DMS79 (cell line): ENCODE results near the gene KANSL1.
A peak's percentile ranks its signal among the peaks of the same experiment; 100 is the strongest.
"Not testable (repeated sequence)": the region's sequence is repeated elsewhere in the genome, so short reads cannot be mapped to it uniquely, and the experiment has no call there.

Source experiments
- DNase-seq: peaks from one replicate; lab custom pipeline; 2025; lab: John Stamatoyannopoulos, UW

The KANSL1 gene

DNA sequence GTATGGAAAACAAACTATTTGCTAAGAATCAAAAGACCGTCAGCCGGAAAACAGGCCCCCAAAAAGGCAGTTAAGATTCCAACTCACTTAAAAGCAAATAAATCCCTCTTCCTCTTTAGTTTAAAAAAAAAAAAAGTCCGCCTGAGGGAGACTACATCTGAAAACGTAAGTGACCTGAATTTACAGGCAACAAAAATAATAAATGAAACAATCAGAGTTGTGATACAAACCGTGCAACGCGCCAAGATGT, 1.1 kb downstream of the KANSL1 start:
- no peak for DNase-seq

DNA sequence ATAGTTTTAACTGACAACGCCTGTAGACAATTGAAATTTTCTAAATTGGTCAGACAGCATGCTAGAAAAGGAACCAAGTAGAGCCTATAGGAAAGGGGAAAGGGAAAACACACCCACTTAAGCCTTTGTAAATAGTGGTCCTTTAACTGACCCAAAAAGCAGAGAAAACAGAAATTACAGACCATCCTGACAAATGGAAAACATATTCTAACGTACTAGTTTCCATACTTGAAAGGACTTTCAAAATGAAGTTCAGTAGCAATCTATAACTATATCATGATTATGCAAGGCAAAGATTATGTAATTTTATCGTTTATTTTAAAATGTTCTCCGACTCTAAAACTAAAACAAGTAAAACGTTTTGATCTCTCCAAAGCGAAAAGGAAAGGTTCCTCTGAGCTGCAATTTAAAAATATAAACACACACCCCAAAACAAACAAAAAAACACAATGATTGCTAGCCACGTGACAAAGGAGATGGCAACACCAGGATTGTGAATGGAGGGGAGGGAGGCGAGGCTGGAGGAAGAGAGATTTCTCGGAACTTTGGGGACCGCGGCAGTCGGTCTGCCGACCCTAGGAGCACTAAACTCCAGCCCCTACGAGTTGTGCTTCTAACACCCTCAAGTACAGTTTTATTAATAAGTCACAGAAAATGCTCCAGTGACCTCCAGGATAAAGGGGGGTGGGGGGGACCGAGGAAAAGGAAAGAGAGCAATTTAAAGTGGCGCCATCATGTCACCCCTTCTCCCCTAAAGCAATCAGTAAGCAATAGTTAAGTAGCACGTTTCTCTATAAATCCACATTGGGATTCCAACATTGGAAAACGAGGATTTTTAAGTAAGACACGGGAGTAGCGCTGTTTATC, 1.7 kb downstream of the KANSL1 start:
- DNase-seq: peak; percentile 23

DNA sequence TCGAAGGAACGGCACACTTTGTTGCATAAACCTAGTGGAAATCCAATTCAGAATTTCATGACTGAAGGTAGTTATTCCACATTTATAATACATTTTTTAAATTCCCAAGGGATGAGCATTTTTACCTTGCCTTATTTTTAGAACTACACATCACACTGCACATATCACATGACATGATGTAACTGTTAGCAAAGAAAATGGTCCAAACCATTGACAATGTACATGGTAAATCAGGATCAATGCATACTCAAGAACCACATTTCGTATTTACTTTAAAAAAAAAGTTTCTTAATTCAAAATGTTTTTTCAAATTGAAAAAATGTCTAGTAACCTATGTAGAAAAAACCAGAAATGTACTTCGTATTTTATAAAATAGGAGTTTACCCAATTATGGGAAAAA, 2.5 kb downstream of the KANSL1 start:
- DNase-seq: no peak

DNA sequence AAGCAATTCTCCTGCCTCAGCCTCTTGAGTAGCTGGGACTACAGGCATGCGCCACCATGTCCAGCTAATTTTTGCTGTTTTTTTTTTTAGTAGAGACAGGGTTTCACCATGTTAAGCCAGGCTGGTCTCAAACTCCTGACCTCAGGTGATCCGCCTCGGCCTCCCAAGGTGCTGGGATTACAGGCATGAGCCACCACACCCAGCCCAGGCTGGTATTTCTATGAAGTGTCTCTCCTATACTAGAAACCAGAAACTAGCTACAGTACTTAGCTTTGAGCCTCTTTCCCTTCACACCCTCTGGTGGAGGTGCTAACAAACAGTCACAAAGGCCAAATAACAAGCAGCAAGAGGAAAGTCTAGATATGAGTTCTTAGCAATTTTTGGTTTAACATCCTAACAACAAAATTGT, 6.4 kb downstream of the KANSL1 start:
- DNase-seq: not testable (repeated sequence)

DNA sequence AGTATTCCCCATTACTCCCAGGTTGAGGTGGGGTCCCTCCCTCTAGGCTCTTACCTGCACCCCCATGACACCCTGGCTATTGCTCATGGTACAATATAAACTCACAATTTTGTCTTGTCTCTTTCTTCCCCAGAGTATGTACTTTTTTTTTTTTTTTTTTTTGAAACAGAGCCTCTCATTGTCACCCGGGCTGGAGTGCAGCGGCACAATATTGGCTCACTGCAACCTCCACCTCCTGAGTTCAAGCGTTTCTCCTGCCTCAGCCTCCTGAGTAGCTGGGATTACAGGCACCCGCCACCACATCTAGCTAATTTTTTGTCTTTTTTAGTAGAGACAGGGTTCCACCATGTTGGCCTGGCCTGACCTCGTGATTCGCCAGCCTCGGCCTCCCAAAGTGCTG, 8.5 kb downstream of the KANSL1 start:
- no peak for DNase-seq

DNA sequence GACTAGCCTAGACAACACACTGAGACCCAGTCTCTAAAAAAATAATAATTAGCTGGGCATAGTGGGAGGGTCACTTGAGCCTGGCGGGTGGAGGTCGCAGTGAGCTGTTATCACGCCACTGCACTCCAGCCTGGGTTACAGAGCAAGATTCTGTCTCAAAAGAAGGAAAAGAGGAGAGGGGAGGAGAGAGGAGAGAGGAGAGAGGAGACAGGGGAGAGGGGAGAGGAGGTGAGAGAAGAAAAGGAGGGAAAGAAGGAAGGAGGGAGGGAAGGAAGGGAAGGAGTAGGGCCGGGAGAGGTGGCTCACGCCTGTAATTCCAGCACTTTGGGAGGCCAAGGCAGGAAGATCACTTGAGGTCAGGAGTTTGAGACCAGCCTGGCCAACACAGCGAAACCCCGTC, 9.8 kb downstream of the KANSL1 start:
- not testable (repeated sequence) for DNase-seq

DNA sequence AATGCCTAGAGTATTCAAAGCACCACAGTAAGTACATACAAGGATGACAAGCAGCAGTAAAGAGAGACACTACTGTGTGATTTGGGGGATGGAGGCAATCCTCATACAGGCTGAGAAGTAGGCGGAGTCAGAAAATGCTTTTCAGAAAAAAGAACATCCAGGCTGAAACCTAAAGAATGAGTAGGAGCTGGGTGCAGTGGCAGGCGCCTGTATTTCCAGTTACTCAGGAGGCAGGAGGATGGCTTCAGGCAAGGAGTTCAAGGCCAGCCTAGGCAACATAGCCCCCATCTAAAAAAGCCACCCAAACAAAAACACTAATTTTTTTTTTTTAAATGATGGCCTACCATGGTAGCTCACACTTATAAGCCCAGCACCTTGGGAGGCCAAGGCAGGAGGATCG, 10.3 kb downstream of the KANSL1 start:
- DNase-seq: no peak

DNA sequence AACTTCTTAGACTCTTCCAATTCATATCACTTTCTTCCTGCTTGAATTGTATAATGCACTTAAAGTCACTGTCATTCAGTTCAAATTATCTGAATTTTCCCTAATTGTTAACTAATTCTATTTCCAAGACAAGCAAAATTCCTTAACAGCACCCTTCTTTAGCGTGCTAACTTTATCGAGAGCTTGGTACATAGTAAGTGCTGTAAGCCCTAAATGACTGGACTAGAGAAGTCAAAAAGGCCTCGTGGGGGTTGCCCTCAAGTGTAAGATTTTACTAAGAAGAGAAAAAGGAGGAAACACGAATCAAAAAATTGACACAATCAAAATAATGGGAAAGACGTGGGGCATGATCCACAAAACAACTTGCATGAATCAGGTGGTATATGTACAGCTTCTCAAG, 11.3 kb downstream of the KANSL1 start:
- no peak for DNase-seq

DNA sequence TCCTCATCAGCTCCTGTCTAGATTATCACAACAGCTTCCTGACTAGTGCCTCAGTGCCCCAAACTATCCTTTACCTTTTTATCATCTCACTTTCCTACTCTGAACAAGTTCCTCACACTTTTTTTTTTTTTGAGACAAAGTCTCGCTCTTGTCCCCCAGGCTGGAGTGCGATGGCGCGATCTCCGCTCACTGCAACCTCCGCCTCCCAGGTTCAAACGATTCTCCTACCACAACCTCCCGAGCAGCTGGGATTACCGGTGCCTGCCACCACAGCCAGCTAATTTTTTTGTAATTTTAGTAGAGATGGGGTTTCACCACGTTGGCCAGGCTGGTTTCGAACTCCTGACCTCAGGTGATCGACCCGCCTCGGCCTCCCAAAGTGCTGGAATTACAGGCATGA, 11.9 kb downstream of the KANSL1 start:
- not testable (repeated sequence) for DNase-seq

DNA sequence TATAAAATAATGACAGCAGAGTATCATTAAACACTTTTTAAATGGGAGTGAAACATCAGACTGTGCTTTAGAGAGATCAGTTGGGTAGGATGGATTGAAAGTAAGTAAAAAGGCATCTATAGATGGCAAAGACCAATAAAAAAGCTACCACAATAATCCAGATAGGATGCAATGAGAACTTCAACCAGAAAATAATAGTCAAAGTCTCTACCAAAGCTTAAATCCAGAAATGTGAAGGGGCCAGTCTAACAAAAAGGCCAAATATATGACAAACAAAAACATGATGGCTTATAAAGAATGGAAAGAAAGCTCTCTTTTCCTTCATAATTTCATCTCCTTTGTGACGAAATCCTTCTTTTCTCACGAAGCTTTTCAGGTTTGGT, 12.3 kb downstream of the KANSL1 start:
- no peak for DNase-seq

DNA sequence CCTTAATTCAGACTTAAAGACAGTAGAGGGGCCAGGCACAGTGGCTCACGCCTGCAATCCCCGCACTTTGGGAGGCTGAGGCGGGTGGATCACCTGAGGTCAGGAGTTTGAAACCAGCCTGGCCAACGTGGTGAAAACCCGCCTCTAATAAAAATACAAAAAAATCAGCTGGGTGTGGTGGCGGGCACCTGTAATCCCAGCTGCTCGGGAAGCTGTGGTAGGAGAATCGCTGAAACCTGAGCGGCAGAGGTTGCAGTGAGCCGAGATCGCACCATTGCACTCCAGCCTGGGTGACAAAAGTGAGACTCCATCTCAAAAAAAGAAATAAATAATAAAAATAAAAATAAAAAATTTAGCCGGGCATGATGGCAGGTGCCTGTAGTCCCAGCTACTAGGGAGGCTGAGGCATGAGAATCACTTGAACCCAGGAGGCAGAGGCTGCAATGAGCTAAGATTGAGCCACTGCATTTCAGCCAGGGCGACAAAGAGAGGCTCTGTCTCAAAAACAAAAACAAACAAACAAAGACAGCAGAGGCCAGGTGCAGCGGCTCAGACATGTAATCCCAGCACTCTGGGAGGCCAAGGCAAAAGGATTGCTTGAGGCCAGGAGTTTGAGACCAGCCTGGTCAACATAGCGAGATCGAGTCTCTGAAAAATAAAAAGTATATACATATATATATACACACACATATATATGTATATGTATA, 12.9 kb downstream of the KANSL1 start:
- DNase-seq: not testable (repeated sequence)

DNA sequence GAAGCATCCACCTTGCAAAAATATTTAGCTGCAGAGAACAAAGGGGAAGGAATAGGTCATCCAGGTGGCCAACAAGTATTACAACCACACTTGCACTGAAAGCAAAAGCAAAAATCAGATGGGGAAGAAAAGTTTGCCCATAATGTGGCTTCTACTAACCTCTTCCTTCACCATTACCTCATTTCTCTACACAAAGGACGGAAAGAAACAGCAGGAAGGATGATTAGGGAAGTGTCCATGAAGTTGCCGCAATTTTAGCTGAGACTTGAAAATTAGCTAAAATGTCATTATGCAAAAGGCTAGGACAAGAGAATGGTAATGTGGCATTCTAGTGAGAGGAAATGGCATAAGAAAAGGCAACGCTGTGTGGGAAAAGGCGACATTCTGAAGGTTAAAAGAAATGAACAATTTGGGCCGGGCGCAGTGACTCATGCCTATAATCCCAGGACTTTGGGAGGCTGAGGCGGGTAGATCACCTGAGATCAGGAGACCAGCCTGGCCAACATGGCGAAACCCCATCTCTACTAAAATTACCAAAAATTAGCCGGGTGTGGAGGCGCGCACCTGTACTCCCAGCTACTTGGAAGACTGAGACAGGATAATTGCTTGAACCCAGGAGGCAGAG, 13.7 kb downstream of the KANSL1 start:
- DNase-seq: no peak

DNA sequence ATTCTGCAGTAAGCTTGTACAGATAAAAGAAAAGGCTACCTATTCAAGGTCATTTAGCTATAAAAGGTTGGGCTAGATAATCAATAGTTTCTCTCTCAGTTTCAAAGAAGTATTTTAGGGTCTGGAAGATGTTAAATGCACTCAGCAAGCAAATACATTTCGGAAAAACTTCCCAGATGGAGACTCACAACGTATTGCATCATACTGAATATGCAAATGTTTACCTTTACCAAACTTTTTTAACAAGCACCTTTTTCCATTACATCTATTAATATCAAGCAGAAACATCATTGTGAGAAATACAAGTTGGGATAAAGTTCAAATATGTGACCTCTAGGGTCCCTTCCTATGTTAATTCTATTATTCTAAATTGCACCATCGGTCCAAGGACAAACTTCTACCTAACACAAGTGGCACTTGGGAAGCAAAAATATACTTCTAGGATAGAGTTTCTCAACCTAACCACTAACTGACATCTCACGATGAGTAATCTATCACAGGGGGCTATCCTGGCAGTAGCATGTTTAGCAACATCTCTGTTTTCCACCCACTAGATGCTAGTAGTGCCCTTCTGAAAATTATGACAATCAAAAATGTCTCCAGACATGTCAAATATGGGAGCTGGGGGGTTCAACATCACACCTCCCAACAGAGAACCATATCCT, 14.5 kb downstream of the KANSL1 start:
- DNase-seq: no peak

DNA sequence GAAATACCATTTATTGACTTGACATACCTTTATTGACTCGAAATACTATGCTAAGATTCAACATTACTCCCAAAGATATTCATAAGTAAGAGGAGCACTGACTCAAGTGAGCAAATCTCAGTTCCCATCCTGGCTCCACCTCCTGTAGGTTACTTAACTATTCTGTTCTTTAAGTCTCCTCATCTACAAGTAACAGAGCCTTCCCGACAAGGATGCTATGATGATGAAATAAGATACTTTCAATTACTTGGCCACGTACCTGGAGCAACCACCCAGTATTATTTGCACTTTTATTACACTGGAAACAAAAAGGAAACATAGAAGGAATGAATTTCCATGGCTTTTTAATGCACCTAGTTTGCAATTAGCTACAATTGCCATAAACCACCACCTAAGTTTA, 16.3 kb downstream of the KANSL1 start:
- no peak for DNase-seq

DNA sequence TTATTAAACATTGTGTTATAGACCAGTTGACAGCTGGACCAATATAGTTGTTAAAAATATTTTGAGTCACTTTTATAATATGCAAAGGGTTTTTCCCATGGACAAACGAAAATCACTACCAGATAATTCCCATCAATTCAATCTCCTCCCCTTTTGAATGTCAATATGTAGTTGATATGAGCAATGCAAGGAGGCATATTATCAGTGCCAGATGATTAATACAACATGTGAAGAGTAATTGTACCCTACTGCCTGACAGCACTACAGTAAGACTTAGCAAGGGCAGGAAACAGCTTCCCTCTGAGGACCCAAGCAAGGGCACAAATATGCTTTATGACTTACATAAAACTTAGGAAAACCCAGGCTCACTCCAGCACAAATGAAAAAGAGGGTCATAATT, 17.3 kb downstream of the KANSL1 start:
- DNase-seq: no peak

DNA sequence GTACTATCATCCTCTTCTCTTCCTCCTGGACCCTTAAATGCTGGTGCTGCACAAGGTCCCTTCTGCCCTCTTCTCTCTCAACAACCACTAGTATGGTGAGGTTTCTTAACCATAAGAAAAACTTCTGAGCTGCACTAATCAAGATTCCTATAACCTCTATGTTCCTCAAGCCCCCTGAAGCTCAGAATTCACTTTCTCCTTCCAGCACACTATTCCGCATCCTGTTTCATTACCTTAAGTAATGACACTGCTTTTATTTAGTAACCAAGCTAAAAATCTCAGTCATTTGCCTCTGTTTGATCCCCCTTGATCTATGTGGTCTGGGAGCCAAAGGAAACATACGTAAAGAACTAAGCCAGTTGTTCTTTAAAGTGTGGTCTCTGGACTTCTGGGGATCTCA, 20.1 kb downstream of the KANSL1 start:
- no peak for DNase-seq

DNA sequence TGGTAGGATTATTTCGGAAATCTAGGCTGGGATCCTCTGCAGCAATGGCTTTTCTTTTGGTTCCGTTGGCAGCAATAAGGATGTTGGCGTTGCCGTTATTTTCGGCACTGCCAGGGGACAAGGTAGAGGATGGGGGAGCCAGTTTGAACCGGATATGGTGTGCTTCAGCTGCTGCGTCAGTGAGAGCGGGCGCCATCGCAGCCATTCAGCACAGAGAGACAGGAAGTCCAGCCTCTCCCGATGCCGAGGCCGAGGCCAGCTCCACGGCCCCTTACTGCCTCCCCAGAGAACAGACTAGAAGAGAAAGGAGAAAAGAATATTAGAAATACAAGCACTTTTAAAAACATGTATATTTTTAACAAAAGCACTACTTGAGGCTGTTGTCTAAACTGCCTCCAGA, 21.3 kb downstream of the KANSL1 start:
- no peak for DNase-seq

DNA sequence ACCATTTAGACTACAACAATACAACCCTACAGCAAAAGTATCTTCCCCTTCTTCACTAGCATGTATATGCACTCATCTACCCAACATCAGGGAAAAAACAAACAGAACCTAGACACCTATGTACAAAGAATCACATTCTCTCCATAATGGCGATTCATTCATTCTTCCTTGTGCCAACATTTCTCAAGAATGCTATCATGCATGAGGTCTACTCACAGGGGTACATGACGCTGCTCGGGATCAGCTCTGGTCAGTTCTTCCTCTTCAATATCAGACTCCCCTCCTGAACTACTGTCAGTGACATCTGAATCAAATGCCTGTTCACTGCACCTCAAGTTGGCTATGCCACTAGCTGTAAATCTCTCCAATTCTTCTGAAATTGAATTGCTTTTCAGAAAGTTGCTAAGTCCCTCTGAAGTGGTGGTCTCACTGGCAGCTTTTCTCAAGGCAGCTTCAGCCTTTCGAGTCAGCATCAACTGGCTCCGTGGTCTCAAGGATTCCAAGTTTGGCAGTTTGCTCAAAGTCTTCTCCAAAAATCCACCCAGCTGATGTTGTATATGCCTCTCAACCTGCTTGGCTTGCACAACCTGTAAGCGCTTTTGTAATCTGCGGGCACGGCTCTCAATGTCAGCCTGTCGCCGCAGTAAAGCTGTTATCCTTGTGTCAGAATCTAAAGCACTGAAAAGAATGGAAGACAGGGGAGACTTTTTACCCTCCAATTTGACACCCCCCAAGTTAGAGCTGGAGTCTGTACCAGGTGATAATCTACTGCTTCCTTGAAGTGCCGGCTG, 22.4 kb downstream of the KANSL1 start:
- DNase-seq: no peak

DNA sequence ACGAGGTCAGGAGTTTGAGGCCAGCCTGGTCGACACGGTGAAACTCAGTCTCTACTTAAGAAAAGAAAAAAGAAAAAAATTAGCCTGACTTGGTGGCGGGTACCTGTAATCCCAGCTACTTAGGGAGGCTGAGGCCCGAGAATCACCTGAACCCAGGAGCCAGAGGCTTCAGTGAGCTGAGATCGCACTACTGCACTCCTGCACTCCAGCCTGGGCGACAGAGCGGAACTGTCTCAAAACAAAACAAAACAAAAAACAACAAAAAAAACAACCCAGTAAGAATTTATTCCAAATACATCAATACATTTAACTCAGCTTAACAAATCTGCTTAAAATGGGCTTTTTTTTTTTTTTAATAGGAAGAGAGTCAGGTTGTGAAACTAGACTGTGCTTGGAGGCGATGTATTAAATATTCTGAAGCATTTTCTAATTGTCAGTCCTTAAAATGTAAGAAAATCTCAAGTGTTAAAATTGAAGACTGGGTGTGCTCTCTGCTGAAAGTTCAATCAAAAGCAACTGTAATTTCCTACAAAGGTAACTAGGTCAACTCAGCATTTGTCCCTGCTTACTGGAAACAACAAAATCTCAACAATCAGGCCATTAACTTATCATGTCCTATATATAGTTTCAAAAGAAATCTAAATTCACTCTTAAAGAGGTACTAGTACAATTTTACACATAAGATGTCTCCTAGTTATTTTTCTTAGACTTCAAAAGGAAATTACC, 23.2 kb downstream of the KANSL1 start:
- no peak for DNase-seq

DNA sequence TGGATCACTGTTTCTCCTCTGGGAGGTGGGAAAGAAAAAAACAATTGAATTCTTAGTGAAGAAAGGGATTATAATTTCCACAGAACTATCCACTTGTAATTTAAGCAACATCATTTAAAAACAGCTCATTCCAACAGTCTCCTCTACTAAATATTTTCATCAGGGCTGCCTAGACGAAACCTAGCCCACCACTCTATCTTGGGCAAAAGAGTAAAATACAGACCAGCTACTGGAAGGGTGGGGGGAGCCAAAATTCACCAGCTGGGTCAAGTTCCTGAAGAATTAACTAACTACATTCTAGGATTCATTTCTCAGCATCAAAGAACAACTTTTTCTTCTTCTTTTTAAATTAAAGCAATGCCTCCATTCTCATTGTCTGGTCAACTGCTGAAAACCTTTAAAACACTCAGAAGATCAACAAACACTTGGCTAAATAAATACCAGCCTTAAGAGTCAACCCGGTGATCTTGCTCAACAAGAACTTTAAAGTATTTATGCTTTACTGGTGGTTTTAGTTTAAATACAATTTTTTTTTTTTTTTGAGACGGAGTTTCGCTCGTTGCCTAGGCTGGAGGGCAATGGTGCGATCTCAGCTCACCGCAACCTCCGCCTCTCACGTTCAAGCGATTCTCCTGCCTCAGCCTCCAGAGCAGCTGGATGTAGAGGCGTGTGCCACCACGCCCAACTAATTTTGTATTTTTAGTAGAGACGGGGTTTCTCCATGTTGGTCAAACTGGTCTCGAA, 25.2 kb downstream of the KANSL1 start:
- DNase-seq: no peak

DNA sequence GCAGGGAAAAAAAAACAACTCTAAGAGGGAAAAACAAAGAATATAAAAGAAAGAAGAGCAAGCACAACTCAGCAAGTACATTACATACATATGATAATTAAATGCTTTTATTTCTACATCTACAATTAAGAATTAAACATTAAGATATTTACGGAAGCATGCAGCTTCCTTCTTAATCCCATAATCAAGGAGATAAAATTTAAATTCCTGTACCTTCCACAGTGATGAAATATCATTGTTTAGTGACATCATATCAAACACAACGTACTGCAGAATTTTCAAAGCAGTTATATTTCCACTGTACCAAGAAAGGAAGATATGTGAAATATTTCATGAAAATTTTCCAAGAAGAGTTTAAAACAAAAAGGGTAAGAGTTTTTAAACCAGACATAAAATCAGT, 26.0 kb downstream of the KANSL1 start:
- no peak for DNase-seq
